Stimulated activated CD8-positive, alpha-beta memory T cell treated with anti-CD3 and anti-CD28 coated beads, Interleukin-15, amount 100 ng/mL, for 4 hours (primary cell): ENCODE measurements around the gene DNAI1.

Experiments
- DNase-seq, 2 donors: peaks; one replicate each; pipeline ENCODE4 v3.0.0-alpha.2; 2020; ENCODE audit warnings: low read depth in 2 of 2

DNAI1 gene

DNA sequence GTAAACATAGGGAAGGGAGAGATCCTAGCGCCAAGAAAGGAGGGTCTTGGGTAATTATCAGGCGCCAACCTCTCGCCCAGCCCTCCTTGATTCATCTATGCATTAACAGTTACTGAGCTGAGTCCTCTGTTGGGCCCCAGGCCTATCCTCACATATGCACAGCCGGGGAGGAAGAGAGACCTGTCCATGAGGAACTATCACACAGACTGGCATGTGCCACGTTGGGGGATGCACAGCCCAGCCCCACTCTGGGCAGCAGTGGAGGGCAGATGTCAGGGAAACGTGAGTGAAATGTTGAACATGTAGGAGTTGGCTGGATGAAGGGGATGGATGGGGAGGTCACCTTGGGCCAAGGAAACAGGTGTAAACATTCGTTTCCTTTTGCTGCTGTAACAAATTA is 82.9 kb downstream of the DNAI1 start:
- DNase-seq: no peak

DNA sequence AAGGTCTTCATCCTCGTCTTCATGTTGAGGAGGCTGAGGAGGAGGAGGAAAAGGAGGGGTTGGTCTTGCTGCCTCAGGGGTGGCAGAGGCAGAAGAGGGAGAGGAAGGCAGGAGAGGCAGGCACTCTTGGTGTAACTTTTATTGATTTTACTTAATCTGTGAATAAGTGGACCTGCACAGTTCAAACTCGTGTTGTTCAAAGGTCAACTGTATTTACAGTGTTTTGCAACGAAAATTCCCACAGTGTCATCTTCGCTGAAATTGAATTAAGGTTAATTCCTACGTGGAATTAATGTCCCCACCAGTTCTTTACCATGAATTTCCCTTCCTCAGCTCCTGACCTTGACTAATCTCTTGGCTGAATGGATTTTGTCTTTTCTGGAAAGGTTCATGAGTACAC is 85.4 kb downstream of the DNAI1 start:
- no peak for DNase-seq

DNA sequence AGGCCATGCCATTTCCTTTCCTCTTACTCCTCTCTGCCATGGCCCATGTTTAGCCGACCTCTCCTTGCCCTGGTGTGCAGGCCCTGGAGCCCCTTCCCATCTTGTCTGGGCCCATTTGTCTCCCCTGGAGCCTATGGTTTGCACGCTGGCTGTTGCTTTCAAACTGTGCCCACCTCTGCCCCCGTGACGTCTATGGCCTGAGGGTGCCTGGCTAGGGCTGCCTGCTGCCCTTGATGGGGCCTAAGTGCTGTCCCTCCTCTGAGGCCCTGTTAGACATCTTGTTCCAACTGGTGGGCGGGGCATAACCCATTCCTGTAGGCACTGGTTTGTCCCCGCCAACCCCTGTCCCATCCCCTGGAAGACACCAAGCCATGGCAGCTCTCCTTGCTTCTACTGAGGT is 86.9 kb downstream of the DNAI1 start:
- DNase-seq: no peak

DNA sequence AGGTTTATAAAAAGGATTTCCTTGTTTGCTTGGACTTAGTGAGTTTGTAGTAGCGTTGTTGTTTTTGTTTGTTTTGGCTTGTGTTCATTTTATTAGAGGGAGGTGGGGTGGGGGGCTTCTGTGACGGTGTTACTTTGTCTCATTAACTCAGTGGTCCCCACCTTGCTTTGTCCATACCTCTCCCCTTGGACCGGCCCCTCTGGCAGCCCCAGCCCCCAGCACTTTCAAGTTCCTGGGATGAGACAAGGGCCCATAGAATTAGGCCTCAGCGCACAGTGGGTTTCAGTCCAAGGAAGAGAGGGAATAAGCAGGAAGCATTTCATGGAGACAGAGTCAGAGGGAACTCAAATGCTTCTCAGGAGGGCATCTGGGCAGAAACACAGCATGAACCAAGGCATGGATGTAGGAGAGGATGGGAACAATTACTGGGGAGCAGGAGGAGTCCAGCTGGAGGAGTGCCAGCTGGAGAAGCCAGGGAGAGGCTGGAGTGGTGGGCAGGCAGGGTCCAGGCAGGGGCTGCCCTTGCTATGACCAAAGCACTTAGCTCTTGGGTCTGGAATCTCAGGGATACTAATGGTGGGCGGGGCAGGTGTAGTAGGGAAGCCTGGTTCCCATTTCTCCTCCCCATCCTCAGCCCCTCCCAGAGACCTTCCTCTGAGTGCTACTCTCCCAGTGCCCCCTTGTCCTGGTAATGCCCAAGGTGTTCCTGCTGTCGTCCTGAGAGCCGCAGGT is 87.7 kb downstream of the DNAI1 start:
- no peak for DNase-seq

DNA sequence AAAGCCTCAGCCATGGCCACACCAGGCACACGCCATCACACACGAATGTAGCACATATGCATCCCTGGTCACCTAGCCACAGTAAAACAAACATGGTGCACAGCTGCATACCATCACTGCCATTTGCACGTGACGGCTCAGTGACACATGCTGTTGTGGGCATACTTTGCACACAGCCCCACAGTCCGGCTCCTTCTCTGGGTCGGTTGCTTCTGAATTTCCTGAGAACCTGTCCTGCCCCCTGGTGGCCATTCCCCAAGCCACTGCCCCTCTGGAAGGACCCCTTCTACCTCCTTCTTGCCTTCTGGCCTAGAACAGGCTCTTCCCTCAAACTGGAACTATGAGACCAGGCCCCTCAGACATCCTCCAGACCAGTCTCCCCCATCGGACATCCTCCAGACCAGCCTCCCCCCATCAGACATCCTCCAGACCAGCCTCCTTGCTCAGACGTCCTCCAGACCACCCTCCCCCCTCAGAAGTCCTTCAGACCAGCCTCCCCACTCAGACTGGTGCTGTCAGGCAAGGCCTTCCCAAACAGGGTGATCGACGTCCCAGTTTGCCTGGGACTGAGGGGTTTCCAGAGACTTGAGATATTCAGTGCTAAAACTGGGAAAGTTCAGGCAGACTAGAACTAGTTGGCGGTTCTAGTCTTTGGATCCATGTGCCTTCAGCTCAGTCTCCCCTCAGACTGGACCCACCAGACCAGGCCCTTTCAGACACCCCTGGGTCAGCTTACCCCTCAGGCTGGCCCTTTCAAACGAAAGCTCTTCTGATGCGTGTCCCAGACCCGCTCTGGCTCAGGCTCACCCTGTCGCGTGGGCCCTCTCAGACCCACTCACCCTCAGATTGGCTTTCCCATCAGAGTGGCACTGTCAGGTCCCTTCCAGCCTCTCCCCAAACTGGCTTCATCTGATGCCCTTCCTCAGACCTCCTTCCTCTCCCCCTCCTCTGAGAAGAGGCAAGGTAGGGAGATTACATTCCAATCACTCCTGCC is 88.5 kb downstream of the DNAI1 start:
- DNase-seq: no peak

DNA sequence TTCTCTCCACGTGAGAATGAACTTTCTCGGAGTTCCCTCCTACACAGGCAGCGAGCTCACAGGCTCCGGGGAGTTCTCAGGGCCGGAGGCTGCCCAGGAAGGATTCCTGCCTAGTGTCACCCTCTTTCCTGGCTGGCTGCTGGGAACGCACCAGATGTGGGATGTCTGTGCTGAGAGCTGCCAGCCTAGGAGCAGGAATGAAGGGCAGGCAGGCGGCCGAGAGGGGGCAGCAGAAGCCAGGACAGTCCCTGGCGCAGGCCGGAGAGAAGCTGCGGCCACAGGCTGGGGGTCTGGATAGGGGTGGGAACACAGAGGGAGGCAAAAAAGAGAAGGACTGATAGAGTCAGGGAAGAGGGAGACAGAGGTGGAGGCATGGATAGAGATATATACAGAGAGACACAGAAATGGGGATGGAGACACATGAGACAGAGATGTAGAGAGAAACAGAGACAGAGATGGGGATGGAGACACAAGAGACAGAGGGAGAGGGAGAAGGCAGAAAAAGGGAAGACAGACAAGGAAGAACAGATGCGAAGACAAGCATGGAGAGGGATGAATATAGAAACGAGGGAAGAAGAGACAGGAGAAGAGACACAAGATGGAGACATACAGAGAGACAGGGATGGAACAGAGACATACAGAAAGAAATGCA is 89.5 kb downstream of the DNAI1 start:
- DNase-seq: no peak

DNA sequence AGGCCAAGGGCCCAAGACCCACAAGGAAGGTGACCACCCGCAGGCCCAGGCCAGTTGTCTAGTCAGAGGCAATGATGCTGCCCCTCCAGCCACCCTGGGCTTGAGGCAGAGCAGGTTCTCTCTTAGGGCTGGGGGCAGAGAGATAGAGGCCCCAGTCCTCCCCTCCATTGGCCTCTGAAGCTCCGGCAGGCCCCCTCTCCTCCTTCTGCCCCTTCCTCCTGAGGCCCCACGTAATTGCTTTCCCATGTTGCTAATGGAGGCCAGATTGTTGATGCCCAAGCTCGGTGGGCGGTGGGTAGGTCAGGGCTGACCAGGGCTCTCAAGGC is 90.8 kb downstream of the DNAI1 start:
- no peak for DNase-seq

DNA sequence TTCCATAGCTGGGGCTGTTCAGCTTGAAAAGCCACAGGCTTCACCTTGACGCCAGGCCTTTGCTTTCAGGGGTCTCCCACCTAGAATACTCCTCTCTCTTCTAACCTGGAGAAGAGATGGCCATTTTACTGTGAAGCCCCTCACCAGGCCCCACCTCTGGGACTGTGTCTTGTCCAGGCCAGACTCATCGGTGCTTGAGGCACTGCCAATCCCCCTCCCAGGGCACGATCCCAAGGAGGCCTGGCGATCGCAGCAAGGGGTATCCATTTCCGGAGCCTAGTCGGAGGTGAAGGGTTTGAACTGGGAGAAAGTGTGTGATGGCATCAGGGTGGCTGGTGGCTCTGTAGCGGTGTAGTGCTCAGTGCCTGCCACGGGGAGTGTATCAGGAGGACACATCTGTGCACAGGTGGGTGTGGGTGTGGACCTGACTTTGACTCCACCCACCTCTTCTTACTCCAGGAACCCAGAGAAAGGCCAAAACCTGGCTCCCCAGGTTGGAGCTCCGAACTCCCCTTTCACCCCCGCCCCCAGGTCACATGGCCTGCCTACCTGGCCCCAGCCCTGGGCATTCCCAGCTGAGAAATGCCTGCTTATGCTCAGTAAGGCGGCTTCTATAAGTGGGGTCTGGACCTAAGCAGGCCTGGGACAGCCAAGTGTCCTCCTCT is 91.5 kb downstream of the DNAI1 start:
- no peak for DNase-seq

DNA sequence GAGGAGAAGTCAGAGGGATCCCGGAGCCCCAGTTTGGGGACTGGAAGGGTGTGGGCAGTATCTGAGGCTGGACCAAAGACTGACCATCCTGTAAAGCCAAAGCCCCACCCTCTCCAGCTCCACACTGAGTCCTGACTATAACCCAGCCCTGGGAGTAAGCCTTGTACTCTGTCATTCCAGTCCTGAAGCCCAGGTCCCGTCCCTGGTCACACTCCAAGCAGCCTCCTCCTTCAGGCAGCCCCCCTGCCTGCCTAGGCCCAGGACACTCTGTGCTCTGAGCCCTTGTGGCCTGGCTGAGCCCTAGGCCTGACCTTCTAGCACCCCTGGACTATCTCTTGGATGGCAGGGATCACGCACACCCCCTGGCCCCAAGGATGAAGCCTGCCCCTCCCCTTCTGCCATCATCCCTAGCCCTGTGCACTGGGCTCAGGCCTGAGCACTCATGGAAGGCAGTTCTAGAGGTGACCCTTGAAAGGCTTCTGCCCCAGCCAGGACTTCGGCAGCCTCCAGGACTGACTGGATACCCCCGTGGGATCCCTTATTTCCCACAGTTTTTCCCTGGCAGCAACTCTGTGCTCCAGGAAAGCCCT is 92.2 kb downstream of the DNAI1 start:
- no peak for DNase-seq

DNA sequence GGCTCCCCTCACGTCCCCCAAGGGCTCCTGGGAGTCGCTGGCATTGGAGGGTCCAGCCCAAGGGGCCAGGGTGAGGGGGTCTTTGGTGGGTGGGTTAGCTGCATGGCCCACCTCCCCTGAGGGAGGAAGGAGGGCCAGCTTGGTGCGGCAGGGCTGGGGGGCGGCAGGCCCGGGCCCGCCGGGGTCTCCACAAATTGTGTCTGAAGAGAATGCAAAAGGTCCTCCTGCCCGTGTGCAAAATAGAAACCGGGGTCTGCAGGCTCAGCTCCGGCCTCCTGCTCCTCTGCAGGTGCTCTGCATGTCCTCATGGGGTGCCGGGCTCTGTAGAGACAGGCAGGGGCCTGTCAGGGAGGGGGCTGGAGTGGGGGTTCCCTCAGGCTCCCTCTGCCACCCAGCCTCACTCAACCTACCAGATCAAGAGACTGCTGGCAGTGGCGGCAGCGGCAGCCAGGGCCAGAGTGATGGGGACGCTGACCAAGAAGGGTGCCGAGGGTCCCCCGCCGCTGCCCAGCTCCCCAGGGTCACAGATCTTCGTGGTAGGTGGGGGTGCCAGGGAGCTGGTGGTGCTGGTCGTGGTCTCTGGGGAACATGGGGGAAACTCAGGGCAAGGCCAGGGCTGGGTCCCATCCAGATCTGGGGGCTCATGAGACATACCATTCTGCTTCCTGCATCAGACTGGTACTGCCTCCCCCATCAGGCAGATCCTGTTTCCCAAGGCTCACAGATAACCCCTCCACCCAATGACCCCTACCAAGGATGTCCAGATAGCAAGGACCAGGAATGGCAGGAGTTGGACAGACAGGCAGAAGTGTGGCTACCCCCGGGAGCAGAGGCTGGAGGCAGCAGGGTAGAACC is 93.4 kb downstream of the DNAI1 start:
- no peak for DNase-seq

DNA sequence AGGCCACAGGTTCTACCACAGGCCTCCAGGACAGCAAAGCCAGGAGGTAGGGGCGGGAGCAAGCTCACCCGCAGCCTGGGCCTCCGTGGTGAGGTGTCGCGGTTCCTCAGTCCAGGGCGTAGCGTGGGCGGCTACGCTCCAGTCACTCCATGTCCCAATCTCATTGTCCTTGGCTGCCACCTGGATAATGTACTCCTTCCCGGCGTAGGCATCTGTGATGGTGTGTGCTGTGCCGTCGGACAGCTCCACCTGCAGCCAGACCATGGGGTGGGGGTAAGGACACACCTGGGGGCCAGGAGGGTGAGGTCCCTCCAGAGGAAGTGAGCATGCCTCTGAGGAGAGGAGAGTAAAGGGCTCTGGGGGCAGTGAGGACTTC is 94.0 kb downstream of the DNAI1 start:
- DNase-seq: no peak

DNA sequence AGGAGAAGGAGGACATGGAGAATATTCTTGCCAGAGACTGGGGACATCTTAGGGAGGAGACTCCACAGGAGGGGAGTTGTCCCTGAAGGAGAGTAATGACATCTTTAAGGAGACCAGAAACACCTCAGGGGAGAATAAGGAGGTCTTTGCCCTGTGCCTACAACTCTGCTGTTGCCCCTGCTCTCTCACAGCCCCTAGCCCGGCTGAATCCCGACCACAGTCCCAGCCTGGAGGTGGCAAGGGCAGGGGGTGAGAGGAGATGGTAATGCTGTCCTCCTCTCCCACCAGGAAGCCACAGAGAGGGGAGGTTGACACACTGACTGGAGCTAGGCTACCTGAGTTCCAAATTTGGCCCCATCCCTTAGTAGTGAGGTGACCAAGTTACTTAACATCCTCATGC is 94.4 kb downstream of the DNAI1 start:
- no peak for DNase-seq

DNA sequence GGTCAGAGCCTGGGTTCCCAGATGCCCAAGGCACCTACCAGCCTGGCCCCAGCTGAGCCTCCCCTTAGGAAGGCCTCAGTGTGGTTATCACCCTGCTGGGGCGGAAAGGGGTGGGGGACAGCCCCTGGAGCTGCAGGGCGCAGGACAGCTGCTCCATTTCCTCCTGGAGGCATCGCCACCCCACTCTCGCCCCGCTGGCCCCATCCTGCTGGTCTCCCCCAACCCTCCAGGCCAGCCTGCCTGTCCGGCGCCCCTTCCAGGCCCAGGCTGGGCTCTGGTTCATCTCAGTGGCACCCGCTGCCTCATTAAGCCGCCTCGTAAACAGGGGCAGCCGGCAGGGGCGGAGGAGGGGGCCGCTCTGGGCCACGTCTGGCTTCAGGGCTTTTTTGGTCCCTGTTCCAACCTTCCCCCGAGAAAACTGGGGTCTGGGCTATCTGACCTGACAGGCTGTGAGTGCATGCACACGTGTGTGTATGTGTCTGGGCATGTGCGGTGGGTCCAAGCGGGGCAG is 95.0 kb downstream of the DNAI1 start:
- no peak for DNase-seq

DNA sequence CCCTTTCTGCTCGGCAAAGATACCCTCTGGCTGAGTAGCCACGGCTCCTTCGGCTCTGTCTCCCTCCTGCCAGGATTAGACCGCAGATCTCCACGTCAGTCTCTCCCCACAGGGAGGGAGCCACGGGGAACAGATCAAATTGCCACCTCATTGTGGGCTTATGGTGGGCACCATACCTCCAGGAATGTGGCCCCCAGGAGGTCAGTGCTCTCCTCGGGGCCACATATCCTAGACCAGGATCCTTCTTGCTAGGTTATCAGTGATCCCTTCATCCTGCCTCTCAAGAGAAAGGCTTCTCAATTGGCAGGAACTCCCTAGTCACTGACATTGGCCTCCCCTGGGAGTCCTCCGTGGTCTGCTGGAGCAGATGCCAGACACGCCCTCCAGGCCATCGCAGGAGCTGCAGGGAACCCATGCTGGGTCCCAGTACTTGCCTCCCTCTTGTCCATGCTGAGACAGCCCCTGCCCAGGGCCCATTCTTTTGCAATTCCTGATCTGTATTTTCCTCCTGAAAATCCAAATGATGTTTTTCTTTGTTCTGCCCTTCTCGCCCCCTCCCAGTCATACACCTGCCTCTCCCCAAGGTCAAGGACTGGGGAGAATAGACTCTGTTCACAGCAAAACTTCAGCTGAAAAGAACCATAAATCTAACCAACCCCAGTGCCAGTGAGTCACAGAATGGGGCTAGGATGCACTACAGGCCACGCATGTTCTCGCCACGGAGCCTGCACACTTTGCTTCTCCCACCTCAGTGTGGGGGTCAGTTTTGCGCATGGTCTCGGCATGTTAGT is 95.8 kb downstream of the DNAI1 start:
- no peak for DNase-seq

DNA sequence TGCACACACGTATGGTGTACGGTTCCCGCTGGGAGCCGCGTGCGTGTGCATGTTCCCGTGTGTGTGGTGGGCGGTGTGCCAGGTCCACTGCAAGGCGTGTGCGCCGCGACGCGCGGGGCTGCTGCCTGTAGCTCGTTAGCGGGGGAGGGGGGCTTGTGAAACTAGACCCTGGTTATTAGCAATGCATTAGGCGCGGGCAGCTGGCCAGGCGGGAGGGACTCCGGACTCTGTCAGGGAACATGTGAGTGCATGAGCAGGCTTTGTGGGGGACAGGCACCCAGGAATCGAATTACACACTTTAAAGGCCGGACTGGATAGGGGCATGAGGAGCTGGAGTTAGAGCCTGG is 96.4 kb downstream of the DNAI1 start:
- DNase-seq: no peak

DNA sequence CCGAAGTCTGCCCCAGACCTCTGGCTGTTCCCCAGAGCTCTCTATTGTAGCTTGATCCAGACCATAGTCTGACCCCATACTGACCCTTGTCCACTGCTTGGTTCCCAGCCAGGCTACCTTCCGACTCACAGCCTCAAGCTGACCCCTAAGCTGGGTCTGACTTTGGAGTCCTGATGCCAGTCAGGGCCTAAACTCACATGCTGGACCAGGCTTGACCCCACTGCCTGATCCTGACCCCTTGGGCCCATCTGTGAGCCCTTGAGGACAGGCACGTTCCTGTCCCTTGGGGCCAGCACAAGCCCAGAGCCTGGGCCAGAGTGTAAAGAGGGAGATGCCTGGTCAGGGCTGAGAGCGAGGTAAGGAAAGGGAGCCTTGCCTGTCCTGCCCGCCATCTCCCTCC is 96.9 kb downstream of the DNAI1 start:
- DNase-seq: no peak

DNA sequence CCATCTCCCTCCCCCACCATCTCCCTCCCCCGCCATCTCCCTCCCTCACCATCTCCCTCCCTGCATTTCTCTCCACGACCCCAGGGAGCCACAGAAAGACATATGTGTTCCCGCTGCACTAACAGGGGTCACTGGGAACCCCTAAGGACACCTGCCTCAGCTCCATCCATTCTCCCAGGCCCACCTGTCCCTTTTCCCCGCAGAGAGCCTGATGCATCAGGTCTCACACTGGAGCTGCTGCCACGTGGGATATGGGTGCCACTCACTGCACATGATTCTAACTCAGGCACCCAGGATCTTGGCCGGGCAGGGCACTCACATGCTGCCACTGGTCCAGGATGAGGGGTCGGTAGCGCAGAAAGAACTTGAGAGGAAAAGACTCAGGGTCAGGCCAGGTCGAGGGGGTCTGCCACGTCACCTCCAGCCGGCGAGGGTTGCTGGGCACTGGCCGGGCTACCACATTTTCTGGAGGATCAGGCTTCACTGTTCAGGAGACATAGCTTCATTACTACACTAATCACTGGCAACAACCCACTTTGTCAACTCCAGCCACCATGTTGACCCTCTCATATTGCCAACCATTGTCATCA is 97.4 kb downstream of the DNAI1 start:
- DNase-seq: no peak

DNA sequence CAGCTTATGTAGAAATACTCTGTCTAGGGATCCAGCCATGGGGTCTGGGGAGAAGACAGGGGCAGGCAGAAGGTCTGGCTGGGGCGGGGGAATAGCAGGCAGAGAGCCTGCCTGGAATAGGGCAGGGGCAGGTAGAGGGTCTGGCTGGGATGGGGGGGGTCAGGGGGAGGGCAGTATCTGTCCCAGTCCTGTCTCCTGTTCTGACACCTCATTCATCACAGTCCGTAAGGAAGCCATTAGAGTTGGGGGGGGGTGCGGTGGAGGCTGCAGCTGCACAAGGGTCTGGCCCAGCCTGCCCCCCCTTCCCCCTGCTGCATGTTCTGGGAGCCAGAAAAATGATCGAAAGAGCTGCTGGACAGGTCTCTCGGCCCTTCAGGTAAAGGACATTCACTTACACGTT is 98.3 kb downstream of the DNAI1 start:
- no peak for DNase-seq
